ENCODE measurements around the gene SH3BP5L. TPM values are rescaled to one million over a fixed set of nuclear protein-coding genes. Genes with fewer than 3 reads are reported as not detected.
A peak's percentile ranks its signal among the peaks of the same experiment; 100 is the strongest.

SH3BP5L gene
- total RNA-seq, 1 donor = 28.9 TPM

GRCh38 chr1:248823517-248824001 lies 2.2 kb downstream of the SH3BP5L start:
- H3K4me3 ChIP-seq (ENCODE audit: low read depth, low read length) = peak overlapping the region; percentile 5
- no peak for TF ChIP-seq CTCF (IDR thresholded peaks at IDR 0.05; ENCODE audit: insufficient read depth, low read depth, low read length)
- no peak for DNase-seq (ENCODE audit: low read depth)

GRCh38 chr1:248822148-248823032 lies 3.3 kb downstream of the SH3BP5L start:
- TF ChIP-seq CTCF (IDR thresholded peaks at IDR 0.05; ENCODE audit: insufficient read depth, low read depth, low read length) = no peak
- H3K4me3 ChIP-seq (ENCODE audit: low read depth, low read length) = no peak overlapping the region
- no peak for DNase-seq (ENCODE audit: low read depth)

GRCh38 chr1:248821641-248822040 lies 4.1 kb downstream of the SH3BP5L start:
- TF ChIP-seq CTCF (IDR thresholded peaks at IDR 0.05; ENCODE audit: insufficient read depth, low read depth, low read length) = no peak
- H3K4me3 ChIP-seq (ENCODE audit: low read depth, low read length) = no peak overlapping the region
- no peak for DNase-seq (ENCODE audit: low read depth)

- H3K4me3 ChIP-seq (ENCODE audit: low read depth, low read length) = no peak overlapping the region
- peak; percentile 15 for DNase-seq (ENCODE audit: low read depth)
- TF ChIP-seq CTCF (IDR thresholded peaks at IDR 0.05; ENCODE audit: insufficient read depth, low read depth, low read length) = no peak
Measured at GRCh38 chr1:248821101-248821500, 4.6 kb downstream of the SH3BP5L start.

- no peak for DNase-seq (ENCODE audit: low read depth)
- H3K4me3 ChIP-seq (ENCODE audit: low read depth, low read length) = no peak overlapping the region
- TF ChIP-seq CTCF (IDR thresholded peaks at IDR 0.05; ENCODE audit: insufficient read depth, low read depth, low read length) = no peak
Measured at GRCh38 chr1:248820041-248820585, 5.6 kb downstream of the SH3BP5L start.

- DNase-seq (ENCODE audit: low read depth) = no peak
- no peak overlapping the region for H3K4me3 ChIP-seq (ENCODE audit: low read depth, low read length)
Measured at GRCh38 chr1:248818505-248819374, 7.0 kb downstream of the SH3BP5L start.

More at GRCh38 chr1:248818505-248819374, 7.0 kb downstream of the SH3BP5L start:
- TF ChIP-seq CTCF (IDR thresholded peaks at IDR 0.05; ENCODE audit: insufficient read depth, low read depth, low read length) = no peak

Measured in fibroblast of villous mesenchyme (primary cell).